Measurements from ENCODE around the gene TIMM21. TPM values are rescaled to one million over a fixed set of nuclear protein-coding genes. Genes with fewer than 3 reads are reported as not detected.

Gene TIMM21
- total RNA-seq, 1 experiment from 2014 or later, result 82.0 TPM

GRCh38 chr18:74152857-74153256 lies 4.5 kb downstream of the TIMM21 start:
- no peaks in the 10 kb centered on the region for H3K27me3 ChIP-seq (ENCODE audit: control insufficient read depth, insufficient read depth, low read length)
- DNase-seq (ENCODE audit: low read depth, low spot score) (no peak), ATAC-seq (no peak)
- H3K4me3 ChIP-seq (ENCODE audit: low read depth in 2 of 2, low read length in 2 of 2), result no peak overlapping the region
- H3K27ac ChIP-seq (ENCODE audit: low read length), result no peak overlapping the region
- TF ChIP-seq, protein P1, sequence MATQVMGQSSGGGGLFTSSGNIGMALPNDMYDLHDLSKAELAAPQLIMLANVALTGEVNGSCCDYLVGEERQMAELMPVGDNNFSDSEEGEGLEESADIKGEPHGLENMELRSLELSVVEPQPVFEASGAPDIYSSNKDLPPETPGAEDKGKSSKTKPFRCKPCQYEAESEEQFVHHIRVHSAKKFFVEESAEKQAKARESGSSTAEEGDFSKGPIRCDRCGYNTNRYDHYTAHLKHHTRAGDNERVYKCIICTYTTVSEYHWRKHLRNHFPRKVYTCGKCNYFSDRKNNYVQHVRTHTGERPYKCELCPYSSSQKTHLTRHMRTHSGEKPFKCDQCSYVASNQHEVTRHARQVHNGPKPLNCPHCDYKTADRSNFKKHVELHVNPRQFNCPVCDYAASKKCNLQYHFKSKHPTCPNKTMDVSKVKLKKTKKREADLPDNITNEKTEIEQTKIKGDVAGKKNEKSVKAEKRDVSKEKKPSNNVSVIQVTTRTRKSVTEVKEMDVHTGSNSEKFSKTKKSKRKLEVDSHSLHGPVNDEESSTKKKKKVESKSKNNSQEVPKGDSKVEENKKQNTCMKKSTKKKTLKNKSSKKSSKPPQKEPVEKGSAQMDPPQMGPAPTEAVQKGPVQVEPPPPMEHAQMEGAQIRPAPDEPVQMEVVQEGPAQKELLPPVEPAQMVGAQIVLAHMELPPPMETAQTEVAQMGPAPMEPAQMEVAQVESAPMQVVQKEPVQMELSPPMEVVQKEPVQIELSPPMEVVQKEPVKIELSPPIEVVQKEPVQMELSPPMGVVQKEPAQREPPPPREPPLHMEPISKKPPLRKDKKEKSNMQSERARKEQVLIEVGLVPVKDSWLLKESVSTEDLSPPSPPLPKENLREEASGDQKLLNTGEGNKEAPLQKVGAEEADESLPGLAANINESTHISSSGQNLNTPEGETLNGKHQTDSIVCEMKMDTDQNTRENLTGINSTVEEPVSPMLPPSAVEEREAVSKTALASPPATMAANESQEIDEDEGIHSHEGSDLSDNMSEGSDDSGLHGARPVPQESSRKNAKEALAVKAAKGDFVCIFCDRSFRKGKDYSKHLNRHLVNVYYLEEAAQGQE (IDR thresholded peaks at IDR 0.05; ENCODE audit: insufficient read depth in 1 of 2, low read depth in 2 of 2, low read length in 1 of 2), result no peak
- TF ChIP-seq TCF7L2 (IDR thresholded peaks at IDR 0.05; ENCODE audit: low read depth, low read length), result no peak
- peak; percentile 67 for TF ChIP-seq CTCF (IDR thresholded peaks at IDR 0.05)
- TF ChIP-seq POLR2AphosphoS5 (IDR thresholded peaks at IDR 0.05; ENCODE audit: low read depth, low read length), result no peak
- no peak for TF ChIP-seq SIN3A (IDR thresholded peaks at IDR 0.05; ENCODE audit: borderline replicate concordance, insufficient read depth, low read depth, low read length)
- intact Hi-C loops (cut with micrococcal nuclease; ENCODE audit: unreplicated experiment), result no loop called here
- no peaks in the 10 kb centered on the region for H3K9me3 ChIP-seq (ENCODE audit: control insufficient read depth, insufficient read depth, low read depth, low read length)
- ChIA-PET POLR2A (no interaction called here), CTCF (no interaction called here)
- H3K4me1 ChIP-seq (ENCODE audit: control insufficient read depth, insufficient read depth, low read length), result peaks cover 13% of the 10 kb centered on the region
- BruUV-seq (replicated peaks), result no TSS peak
- in situ Hi-C loops (cut with HindIII; ENCODE audit: low pct_unique_long_range_greater_than_20kb, low sequenced_read_pairs), result no loop called here
- H3K36me3 ChIP-seq (ENCODE audit: control insufficient read depth, insufficient read depth, low read length), result peaks cover 26% of the 10 kb centered on the region

DNA sequence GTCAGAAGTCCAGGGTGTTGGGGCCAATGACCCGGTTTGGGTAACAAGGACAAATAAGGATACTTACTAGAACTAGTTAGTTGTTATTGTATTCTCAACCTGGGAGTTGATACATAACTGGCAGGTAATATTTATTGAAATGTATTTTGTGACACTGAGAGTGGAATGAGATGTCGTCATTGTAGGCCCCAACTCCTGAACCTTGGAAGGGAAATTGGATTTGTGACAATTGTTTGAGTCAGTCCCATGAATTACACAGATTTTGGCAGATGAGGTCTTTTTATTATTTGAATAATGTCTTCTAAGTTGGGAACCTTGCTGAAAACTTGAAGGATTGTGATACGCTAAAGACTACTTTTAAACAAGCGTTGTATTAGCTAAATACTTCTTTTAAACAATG lies 5.1 kb downstream of the TIMM21 start:
- in situ Hi-C loops (cut with HindIII; ENCODE audit: low pct_unique_long_range_greater_than_20kb, low sequenced_read_pairs), result no loop called here
- ChIA-PET CTCF (no interaction called here), POLR2A (no interaction called here)

More for the DNA sequence above, 5.1 kb downstream of the TIMM21 start:
- intact Hi-C loops (cut with micrococcal nuclease; ENCODE audit: unreplicated experiment), result no loop called here
- TF ChIP-seq POLR2AphosphoS5 (IDR thresholded peaks at IDR 0.05; ENCODE audit: low read depth, low read length) (no peak), SIN3A (IDR thresholded peaks at IDR 0.05; ENCODE audit: borderline replicate concordance, insufficient read depth, low read depth, low read length) (no peak), TCF7L2 (IDR thresholded peaks at IDR 0.05; ENCODE audit: low read depth, low read length) (no peak), CTCF (IDR thresholded peaks at IDR 0.05) (no peak)
- TF ChIP-seq, protein P1 (IDR thresholded peaks at IDR 0.05; ENCODE audit: insufficient read depth in 1 of 2, low read depth in 2 of 2, low read length in 1 of 2), result no peak
- H3K9me3 ChIP-seq (ENCODE audit: control insufficient read depth, insufficient read depth, low read depth, low read length), result no peaks in the 10 kb centered on the region
- BruUV-seq (replicated peaks), result TSS peak; percentile 2
- H3K27me3 ChIP-seq (ENCODE audit: control insufficient read depth, insufficient read depth, low read length), result no peaks in the 10 kb centered on the region
- no peak overlapping the region for H3K4me3 ChIP-seq (ENCODE audit: low read depth in 2 of 2, low read length in 2 of 2)
- DNase-seq (ENCODE audit: low read depth, low spot score) (no peak), ATAC-seq (no peak)
- H3K36me3 ChIP-seq (ENCODE audit: control insufficient read depth, insufficient read depth, low read length), result peaks cover 31% of the 10 kb centered on the region
- peaks cover 13% of the 10 kb centered on the region for H3K4me1 ChIP-seq (ENCODE audit: control insufficient read depth, insufficient read depth, low read length)
- no peak overlapping the region for H3K27ac ChIP-seq (ENCODE audit: low read length)
